ENCODE data around the gene MUS81.

The MUS81 gene

GRCh38 chr11:65871811-65872548 lies 11.7 kb downstream of the MUS81 start:
- no peak for DNase-seq (ENCODE audit: low read depth in 1 of 2, low spot score in 1 of 2)

- DNase-seq (ENCODE audit: low read depth in 1 of 2, low spot score in 1 of 2): no peak
These were observed 12.5 kb downstream of the MUS81 start, which contains the start of gene EFEMP2 for GRCh38 chr11:65872586-65873317. Gene EFEMP2 (minus strand): TSS chr11:65872800. CDS start chr11:65872354, 446 bp downstream.

DNA sequence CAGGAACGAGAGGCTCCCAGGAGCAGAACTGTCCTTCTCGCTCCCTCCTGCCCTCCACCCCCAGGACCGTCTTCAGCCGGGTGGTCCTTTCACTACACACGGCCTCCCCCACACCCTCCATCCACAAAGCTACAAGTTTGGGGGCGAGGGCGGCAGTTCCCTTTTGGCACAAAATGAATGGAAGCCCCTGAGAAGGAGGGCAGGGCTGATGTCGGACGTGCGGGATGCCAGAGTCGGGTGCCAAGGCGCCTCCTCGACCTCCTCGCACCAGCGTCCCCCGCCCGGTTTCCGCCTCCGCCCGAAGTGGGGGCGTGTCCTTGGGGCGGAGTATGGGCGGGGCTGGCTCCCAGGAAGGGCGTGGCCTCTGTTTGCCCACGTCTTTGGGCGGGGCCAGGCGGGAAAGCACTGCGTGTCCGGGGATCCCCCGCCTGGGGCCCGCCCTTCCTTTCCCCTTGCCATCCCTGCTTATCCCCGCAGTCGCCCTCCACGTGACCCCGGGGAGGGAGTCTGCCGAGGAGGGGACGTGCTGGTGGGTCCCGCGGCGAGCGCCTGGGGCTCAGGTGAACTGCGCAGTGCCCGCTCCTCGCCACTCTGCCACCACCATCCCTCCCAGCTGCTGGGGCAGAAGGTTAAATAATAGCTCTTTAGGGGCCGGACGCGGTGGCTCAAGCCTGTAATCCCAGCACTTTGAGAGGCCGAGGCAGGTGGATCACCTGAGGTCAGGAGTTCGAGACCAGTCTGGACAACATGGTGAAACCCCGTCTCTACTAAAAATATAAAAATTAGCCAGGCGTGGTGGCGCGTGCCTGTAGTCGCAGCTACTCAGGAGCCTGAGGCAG lies 13.3 kb downstream of the MUS81 start:
- DNase-seq (ENCODE audit: low read depth in 1 of 2, low spot score in 1 of 2): peak; percentile 93 to 98

- DNase-seq (ENCODE audit: low read depth in 1 of 2, low spot score in 1 of 2): no peak
These were observed 19.4 kb downstream of the MUS81 start, which contains the start of gene CTSW for GRCh38 chr11:65879617-65880016. Gene CTSW (plus strand): TSS chr11:65879837. CDS start chr11:65879855, 18 bp downstream.

- DNase-seq (ENCODE audit: low read depth in 1 of 2, low spot score in 1 of 2): no peak
These were observed 19.8 kb downstream of the MUS81 start for GRCh38 chr11:65880027-65880426.

DNA sequence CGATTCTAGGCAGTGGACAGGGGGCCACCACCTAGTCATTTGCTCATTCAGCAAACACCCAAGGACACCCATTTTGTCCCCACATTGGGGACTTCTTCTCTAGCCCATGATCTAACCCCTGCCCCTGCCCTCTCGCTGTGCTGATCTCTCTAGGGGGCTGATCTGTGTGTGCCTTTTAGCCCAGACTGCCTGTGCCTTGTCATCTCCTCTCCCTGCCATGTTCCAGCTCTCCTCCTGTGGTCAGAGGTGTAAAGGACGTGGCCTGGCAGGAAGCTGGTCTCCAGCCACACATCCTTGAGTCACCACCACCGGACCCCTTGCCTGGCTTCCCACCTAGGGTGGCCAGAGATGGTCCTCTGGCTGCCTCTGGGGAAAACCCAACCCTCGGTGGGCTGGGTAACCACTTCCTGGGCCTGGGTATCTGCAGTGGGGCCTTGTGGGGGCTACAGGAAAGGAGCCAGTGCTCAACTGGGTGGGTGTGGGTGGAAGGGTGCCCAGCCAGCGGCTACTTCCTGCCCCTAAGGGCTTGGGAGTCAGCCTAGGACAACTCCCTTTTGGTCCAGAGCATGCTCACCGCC lies 20.7 kb downstream of the MUS81 start:
- no peak for DNase-seq (ENCODE audit: low read depth in 1 of 2, low spot score in 1 of 2)

GRCh38 chr11:65882120-65883057 lies 22.2 kb downstream of the MUS81 start:
- DNase-seq (ENCODE audit: low read depth in 1 of 2, low spot score in 1 of 2): no peak

GRCh38 chr11:65883058-65883761 lies 23.0 kb downstream of the MUS81 start:
- DNase-seq (ENCODE audit: low read depth in 1 of 2, low spot score in 1 of 2): no peak

DNA sequence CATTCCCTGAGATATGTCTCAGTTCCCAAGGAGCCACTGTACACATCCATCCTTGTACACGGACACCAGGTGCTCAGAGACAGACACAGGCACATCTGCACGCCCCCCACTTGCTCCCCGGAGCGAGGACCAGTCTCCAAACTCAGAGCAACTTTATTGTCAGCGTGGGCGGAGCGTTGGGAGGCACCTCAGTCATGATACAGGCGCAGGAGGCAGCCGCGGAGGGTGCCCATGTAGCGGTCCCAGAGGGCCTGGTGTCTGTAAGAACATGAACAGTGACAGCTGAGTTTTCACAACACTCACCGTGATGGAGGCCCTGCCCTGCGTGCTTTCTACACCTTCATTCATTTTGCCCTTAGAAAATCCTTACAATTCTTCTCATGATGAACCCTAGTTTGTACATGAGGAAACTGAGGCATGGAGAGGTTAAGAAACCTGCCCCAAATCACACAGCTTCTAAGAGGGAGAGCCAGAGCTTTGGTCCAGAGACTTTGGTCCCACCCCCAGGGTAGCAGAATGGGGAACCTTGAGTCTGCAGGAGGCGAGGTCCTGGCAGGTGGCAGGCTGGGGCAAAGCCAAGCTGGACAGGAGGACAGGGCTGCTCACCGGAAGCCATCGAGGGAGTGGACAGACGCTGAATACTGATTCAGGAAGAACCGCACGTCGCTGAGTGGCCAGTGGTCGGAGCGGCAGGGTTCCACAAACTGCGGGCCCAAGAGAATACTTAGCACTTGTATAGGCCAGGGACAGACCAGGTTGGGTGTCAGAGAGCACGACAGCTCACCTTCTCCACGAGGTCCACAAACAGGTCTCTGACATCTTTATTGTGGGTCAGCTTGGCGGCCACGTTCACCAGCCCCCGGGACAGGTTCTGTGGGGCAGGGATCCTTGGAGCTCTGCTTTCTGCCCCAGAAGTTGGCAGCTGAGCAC lies 23.8 kb downstream of the MUS81 start:
- no peak for DNase-seq (ENCODE audit: low read depth in 1 of 2, low spot score in 1 of 2)

GRCh38 chr11:65884716-65885092 lies 24.5 kb downstream of the MUS81 start:
- peak; percentile 61 to 73 for DNase-seq (ENCODE audit: low read depth in 1 of 2, low spot score in 1 of 2)

GRCh38 chr11:65885231-65885630 lies 25.0 kb downstream of the MUS81 start:
- DNase-seq (ENCODE audit: low read depth in 1 of 2, low spot score in 1 of 2): no peak

GRCh38 chr11:65885808-65886536 lies 25.7 kb downstream of the MUS81 start:
- no peak for DNase-seq (ENCODE audit: low read depth in 1 of 2, low spot score in 1 of 2)

DNA sequence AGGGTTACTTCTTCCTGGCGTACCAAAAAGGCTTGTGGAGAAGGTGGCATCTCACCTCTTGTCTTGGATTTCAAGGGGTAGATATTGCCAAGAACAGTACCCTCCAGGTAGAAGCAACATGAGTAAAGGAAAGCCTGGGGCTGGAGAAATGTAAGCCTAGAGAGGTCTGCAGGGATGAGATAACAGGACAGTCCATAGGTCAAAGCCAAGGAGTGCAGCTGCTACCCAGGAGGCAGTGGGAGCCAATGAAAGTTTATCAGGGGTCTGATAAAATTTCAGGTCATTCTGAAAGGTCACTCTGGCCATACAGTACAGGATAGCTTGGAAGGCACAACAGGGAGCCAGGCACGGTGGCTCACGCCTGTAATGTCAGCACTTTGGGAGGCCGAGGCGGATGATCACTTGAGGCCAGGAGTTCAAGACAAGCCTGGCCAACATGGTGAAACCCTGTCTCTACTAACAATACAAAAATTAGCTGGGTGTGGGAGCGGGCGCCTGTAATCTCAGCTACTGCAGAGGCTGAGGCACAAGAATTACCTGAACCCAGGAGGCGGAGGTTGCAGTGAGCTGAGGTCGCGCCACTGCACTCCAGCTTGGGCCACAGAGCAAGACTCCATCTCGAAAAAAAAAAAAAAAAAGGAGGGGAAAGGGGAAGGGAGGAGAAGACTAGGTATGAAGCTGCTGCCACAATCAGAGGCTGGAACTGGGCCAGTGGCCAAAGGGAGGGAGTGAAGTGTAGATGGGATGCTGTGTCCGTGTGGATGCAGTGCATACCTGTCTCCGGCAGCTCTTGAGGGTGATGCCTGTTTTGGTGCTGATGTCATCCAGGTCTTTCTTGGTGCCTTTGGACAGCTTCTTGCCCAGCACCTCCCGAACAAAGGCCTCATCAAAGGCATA lies 26.8 kb downstream of the MUS81 start:
- no peak for DNase-seq (ENCODE audit: low read depth in 1 of 2, low spot score in 1 of 2)

DNA sequence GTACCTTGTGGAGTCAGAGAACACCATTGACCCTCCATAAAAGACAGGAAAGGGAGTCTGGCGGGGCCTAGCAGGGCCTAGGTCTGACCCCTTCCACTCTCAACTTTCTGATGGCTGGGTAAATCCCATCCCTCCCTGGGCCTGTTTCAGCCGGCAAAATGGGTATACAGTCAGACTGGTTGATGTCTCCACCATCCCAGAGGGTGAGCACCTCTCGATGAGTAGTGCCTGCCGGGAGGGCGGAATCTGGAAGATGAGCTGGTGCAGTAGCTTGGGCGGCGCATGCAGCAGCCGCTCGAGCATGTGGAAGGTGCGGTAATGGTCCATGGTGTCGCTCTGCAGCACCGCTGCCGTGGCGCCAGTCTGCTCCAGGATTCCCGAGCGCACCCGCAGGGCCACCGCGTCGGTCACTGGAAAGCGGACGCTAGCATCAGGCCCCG lies 27.5 kb downstream of the MUS81 start:
- DNase-seq (ENCODE audit: low read depth in 1 of 2, low spot score in 1 of 2): no peak

DNA sequence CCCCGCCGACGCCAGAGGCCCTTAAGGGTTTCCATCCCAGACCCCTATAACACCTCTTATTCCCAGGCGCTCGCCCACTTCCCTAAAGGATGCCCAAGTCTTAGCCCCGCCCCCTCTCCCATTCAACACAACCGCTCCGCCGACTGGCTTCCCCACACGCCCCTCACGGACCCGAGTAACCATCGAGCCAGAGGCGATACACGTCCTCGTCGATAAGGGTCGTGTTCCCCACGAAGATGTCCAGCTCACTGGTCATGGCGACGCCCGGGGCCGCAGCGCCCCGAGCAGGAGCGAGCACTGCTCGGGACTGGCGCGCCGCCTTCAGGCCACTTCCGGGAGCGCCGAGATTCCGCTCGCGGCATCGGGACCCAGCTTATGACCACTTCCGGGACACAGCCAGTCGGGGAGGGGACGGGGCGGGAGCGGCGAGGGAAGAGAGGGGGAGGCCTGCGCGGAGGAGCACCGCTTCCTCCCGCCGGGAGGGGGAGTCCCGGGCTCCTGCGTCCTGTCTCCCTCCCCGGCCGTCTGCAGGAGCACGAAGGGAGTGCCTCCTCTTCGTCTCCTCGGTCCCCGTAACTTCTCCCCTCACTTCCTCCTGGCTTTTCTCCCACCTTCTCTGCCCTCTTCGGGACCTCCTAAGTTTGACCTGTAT lies 28.1 kb downstream of the MUS81 start, which contains the start of gene FIBP:
Gene FIBP (minus strand): TSS at position 309 of the 652 bp plus-strand sequence. CDS start 53 bp downstream, at position 256.
- peak; percentile 91 to 95 for DNase-seq (ENCODE audit: low read depth in 1 of 2, low spot score in 1 of 2)
